K562 (cell line): ENCODE results near the gene HS6ST1.

Source experiments
- CBX2 ChIP-seq: fragments of 200-600 bp; sonication (generic); IDR thresholded peaks from one replicate; pipeline ENCODE4 v1.6.1; 2012; ENCODE audit warnings: mild to moderate bottlenecking, low read length, inconsistent platforms; ENCODE audit not compliant: insufficient read depth, poor library complexity, severe bottlenecking
- KAT8 ChIP-seq: fragments of 450-650 bp; IDR thresholded peaks from 2 replicates; pipeline ENCODE4 v1.6.1; 2016; ENCODE audit warnings: low read depth, mild to moderate bottlenecking
- KLF1 ChIP-seq: fragments of 450-650 bp; IDR thresholded peaks from 2 replicates; pipeline ENCODE4 v1.6.1; 2016; ENCODE audit warnings: missing genetic modification characterization, missing compliant biosample characterization
- KLF16 ChIP-seq: IDR thresholded peaks from 2 replicates; pipeline ENCODE4 v1.6.1; 2016; ENCODE audit warnings: antibody characterized with exemption
- NR4A1 ChIP-seq, 2 experiments: fragments of 250-450 bp in 1 of 2; fragments of 450-650 bp in 1 of 2; sonication (Bioruptor Pico) in 1 of 2; IDR thresholded peaks; 2 replicates each; pipeline versions ENCODE4 v1.4.0 to v1.6.1; 2016 to 2020; ENCODE audit warnings: mild to moderate bottlenecking in 2 of 2, missing compliant biosample characterization in 1 of 2, missing genetic modification characterization in 1 of 2, moderate library complexity in 1 of 2
- POLR2A ChIP-seq: fragments of 450-650 bp; conservative IDR thresholded peaks from 2 replicates; pipeline ENCODE4 v1.6.1; 2016
- RAD51 ChIP-seq: fragments of 450-650 bp; IDR thresholded peaks from 2 replicates; pipeline ENCODE4 v1.7.1; 2016; ENCODE audit warnings: low read depth, mild to moderate bottlenecking, borderline replicate concordance
- SMAD3 ChIP-seq: fragments of 450-650 bp; formaldehyde crosslinking; conservative IDR thresholded peaks from 2 replicates; pipeline ENCODE4 v1.4.0; 2020; ENCODE audit warnings: mild to moderate bottlenecking
- SRF ChIP-seq, 2 experiments: fragments of 250-450, 450-650 bp in 1 of 2; sonication (Bioruptor Pico) in 1 of 2; sonication (generic) in 1 of 2; formaldehyde crosslinking; IDR thresholded peaks; 2 replicates each; pipeline versions ENCODE4 v1.5.0 to v1.5.1; 2020 to 2022; ENCODE audit warnings: mild to moderate bottlenecking in 1 of 2, missing genetic modification reagents in 1 of 2
- TAF1 ChIP-seq: IDR thresholded peaks from 2 replicates; pipeline ENCODE4 v1.6.1; 2011; ENCODE audit warnings: mild to moderate bottlenecking, low read length, moderate library complexity; ENCODE audit not compliant: insufficient read depth, control insufficient read depth, severe bottlenecking; ENCODE audit errors: extremely low read depth
- TF ChIP-seq, protein P1 (sequence below), 3 experiments: fragments of 200-800 bp in 1 of 3; fragments of 250-450 bp in 1 of 3; fragments of 450-650 bp in 1 of 3; sonication (Bioruptor Pico) in 1 of 3; sonication (Bioruptor generic) in 1 of 3; formaldehyde crosslinking in 1 of 3; IDR thresholded peaks; 2 replicates each; pipeline versions ENCODE4 v1.6.1 to v1.8.0; 2016 to 2022; ENCODE audit warnings: mild to moderate bottlenecking in 2 of 3, missing genetic modification characterization in 2 of 3, missing compliant biosample characterization in 1 of 3, moderate library complexity in 1 of 3
- TF ChIP-seq, protein P2 (sequence below): fragments of 450-650 bp; IDR thresholded peaks from 2 replicates; pipeline ENCODE4 v1.6.1; 2016; ENCODE audit warnings: mild to moderate bottlenecking
- TF ChIP-seq, protein P3 (sequence below), 3 experiments: IDR thresholded peaks in 2 of 3; conservative IDR thresholded peaks in 1 of 3; 2 replicates each; pipeline ENCODE4 v1.5.1; 2011 to 2012; ENCODE audit warnings: low read length in 3 of 3, mild to moderate bottlenecking in 3 of 3, control low read depth in 2 of 3, improper control_type of control experiment in 1 of 3, inconsistent platforms in 1 of 3, low read depth in 1 of 3, mixed read lengths in 1 of 3, moderate library complexity in 1 of 3; ENCODE audit not compliant: insufficient read depth in 2 of 3

DNA sequence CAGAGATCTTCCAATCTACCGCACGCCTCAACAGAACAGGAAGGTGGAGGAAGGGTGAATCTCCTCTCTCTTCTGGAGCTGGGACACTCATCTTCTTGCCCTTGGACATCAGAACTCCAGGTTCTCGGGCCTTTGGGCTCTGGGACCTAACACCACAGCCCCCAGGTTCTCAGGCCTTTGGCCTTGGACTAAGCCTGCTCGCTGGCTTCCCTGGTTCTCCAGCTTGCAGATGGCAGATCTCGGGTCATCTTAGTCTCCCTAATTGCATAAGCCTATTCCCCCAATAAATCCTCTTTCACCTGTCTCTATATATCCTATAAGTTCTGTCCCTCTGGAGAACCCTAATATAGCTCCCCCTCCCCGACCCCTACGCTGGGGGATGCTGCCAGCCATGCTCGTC is 14.8 kb downstream of the HS6ST1 start:
- TF ChIP-seq KLF16 = no peak
- TF ChIP-seq KLF1 = no peak
- TF ChIP-seq, protein P1, sequence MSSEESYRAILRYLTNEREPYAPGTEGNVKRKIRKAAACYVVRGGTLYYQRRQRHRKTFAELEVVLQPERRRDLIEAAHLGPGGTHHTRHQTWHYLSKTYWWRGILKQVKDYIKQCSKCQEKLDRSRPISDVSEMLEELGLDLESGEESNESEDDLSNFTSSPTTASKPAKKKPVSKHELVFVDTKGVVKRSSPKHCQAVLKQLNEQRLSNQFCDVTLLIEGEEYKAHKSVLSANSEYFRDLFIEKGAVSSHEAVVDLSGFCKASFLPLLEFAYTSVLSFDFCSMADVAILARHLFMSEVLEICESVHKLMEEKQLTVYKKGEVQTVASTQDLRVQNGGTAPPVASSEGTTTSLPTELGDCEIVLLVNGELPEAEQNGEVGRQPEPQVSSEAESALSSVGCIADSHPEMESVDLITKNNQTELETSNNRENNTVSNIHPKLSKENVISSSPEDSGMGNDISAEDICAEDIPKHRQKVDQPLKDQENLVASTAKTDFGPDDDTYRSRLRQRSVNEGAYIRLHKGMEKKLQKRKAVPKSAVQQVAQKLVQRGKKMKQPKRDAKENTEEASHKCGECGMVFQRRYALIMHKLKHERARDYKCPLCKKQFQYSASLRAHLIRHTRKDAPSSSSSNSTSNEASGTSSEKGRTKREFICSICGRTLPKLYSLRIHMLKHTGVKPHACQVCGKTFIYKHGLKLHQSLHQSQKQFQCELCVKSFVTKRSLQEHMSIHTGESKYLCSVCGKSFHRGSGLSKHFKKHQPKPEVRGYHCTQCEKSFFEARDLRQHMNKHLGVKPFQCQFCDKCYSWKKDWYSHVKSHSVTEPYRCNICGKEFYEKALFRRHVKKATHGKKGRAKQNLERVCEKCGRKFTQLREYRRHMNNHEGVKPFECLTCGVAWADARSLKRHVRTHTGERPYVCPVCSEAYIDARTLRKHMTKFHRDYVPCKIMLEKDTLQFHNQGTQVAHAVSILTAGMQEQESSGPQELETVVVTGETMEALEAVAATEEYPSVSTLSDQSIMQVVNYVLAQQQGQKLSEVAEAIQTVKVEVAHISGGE (CRISPR knock-in tag; IDR thresholded peaks at IDR 0.05) = no peak
- no peak for TF ChIP-seq SMAD3 (CRISPR knock-in tag)
- no peak for TF ChIP-seq RAD51
- no peak for TF ChIP-seq KAT8
- TF ChIP-seq, protein P2, sequence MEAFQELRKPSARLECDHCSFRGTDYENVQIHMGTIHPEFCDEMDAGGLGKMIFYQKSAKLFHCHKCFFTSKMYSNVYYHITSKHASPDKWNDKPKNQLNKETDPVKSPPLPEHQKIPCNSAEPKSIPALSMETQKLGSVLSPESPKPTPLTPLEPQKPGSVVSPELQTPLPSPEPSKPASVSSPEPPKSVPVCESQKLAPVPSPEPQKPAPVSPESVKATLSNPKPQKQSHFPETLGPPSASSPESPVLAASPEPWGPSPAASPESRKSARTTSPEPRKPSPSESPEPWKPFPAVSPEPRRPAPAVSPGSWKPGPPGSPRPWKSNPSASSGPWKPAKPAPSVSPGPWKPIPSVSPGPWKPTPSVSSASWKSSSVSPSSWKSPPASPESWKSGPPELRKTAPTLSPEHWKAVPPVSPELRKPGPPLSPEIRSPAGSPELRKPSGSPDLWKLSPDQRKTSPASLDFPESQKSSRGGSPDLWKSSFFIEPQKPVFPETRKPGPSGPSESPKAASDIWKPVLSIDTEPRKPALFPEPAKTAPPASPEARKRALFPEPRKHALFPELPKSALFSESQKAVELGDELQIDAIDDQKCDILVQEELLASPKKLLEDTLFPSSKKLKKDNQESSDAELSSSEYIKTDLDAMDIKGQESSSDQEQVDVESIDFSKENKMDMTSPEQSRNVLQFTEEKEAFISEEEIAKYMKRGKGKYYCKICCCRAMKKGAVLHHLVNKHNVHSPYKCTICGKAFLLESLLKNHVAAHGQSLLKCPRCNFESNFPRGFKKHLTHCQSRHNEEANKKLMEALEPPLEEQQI = no peak
- TF ChIP-seq POLR2A = no peak
- TF ChIP-seq, protein P3, sequence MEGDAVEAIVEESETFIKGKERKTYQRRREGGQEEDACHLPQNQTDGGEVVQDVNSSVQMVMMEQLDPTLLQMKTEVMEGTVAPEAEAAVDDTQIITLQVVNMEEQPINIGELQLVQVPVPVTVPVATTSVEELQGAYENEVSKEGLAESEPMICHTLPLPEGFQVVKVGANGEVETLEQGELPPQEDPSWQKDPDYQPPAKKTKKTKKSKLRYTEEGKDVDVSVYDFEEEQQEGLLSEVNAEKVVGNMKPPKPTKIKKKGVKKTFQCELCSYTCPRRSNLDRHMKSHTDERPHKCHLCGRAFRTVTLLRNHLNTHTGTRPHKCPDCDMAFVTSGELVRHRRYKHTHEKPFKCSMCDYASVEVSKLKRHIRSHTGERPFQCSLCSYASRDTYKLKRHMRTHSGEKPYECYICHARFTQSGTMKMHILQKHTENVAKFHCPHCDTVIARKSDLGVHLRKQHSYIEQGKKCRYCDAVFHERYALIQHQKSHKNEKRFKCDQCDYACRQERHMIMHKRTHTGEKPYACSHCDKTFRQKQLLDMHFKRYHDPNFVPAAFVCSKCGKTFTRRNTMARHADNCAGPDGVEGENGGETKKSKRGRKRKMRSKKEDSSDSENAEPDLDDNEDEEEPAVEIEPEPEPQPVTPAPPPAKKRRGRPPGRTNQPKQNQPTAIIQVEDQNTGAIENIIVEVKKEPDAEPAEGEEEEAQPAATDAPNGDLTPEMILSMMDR (IDR thresholded peaks at IDR 0.05 in 2 of 3, conservative IDR thresholded peaks at IDR 0.05 in 1 of 3; ENCODE audit: insufficient read depth in 2 of 3, low read depth in 1 of 3, low read length in 3 of 3) = no peak
- no peak for TF ChIP-seq CBX2
- TF ChIP-seq TAF1 = no peak
- no peak for TF ChIP-seq NR4A1 (CRISPR knock-in tag; IDR thresholded peaks at IDR 0.05)
- no peak for TF ChIP-seq NR4A1 (tag; IDR thresholded peaks at IDR 0.05)
- no peak for TF ChIP-seq SRF (CRISPR knock-in tag; IDR thresholded peaks at IDR 0.05)
